ENCODE measurements around the gene AKIRIN2. TPM values are rescaled to one million over a fixed set of nuclear protein-coding genes. Genes with fewer than 3 reads are reported as not detected.

Gene AKIRIN2
- polyA plus RNA-seq, 1 of the 3 experiments (the other 2 are of a cell fraction), result 19.0 TPM

DNA sequence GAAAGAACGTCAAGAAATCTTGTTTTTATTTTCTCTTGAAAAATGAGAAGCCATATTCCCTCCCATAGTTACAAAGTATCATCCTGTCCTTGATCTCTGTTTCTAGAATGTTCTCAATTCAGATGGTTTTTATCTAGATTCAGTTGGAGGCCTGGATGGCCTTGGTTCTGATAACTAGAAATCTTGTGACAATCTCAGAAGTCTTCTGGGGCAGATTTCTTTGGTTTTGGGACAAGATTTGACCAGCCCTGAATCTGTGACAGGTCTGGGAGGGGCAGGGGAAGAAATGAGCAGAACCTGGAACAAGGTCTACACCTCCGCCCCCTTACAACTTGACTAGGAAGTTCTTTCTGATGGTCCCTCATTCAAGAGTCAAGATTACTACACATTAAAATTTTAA is 41.4 kb upstream of the AKIRIN2 start:
- Histone ChIP-seq H3K79me2 (ENCODE audit: insufficient read depth) (no peaks in the 10 kb centered on the region), H3K9me3 (no peaks in the 10 kb centered on the region), H3K27me3 (ENCODE audit: insufficient read depth) (no peaks in the 10 kb centered on the region; the same call in 1 of the 2 replicates), H3K4me2 (no peak overlapping the region), H2AFZ (ENCODE audit: low read depth) (no peak overlapping the region), H3K4me1 (ENCODE audit: control insufficient read depth in 1 of 2, insufficient read depth in 2 of 2, low read depth in 1 of 2, low read length in 1 of 2) (peaks cover 0 to 3% of the 10 kb centered on the region in 2 experiments; a peak in 1 of 4 replicates), H3K27ac (ENCODE audit: low read depth in 2 of 2, low read length in 1 of 2) (no peak overlapping the region), H3K9ac (no peak overlapping the region), H4K20me1 (ENCODE audit: insufficient read depth) (no peaks in the 10 kb centered on the region), H3K9me2 (no peaks in the 10 kb centered on the region), H3K36me3 (replicated peaks in 1 of 2; ENCODE audit: control insufficient read depth in 1 of 2, insufficient read depth in 2 of 2, low read length in 1 of 2) (no peaks in the 10 kb centered on the region), H3K4me3 (ENCODE audit: low read depth in 2 of 2, low read length in 1 of 2) (no peak overlapping the region), H3F3A (replicated peaks; ENCODE audit: insufficient read depth) (no peaks in the 10 kb centered on the region)
- TF ChIP-seq MEF2A (IDR thresholded peaks at IDR 0.05; ENCODE audit: borderline replicate concordance, low read depth) (no peak), GATA2 (CRISPR knock-in tag; IDR thresholded peaks at IDR 0.05) (no peak)
- DNase-seq, result no peak
- 37% methylated on average over 2 of the region's 2 CpGs for WGBS (ENCODE audit: low lambda C conversion rate)
- ChIA-PET CTCF (no interaction called here), POLR2A (no interaction called here)

DNA sequence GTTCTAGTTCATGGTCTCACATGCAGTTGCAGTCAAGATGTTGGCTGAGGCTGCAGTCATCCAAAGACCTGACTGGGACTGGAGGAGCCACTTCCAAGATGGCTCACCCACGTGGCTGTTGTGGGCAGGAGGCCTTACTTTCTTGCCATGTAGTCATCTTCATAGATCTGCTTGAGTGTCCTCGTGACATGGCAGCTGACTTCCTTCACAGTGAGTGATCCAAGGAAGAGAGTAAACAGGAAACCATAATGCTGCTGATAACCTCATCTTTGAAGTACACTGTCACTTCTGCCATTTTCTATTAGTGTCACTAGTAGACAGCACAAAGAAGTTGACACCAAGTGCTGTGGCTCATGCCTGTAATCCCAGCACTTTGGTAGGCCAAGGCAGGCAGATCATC is 40.1 kb upstream of the AKIRIN2 start:
- Histone ChIP-seq H3K79me2 (ENCODE audit: insufficient read depth) (no peaks in the 10 kb centered on the region), H3K27ac (ENCODE audit: low read depth in 2 of 2, low read length in 1 of 2) (no peak overlapping the region), H3K4me3 (ENCODE audit: low read depth in 2 of 2, low read length in 1 of 2) (no peak overlapping the region), H2AFZ (ENCODE audit: low read depth) (no peak overlapping the region), H3K9ac (no peak overlapping the region), H3K4me1 (ENCODE audit: control insufficient read depth in 1 of 2, insufficient read depth in 2 of 2, low read depth in 1 of 2, low read length in 1 of 2) (peaks cover 0 to 3% of the 10 kb centered on the region in 2 experiments; a peak in 1 of 4 replicates), H4K20me1 (ENCODE audit: insufficient read depth) (no peaks in the 10 kb centered on the region), H3K9me2 (no peaks in the 10 kb centered on the region), H3K9me3 (no peaks in the 10 kb centered on the region), H3K36me3 (replicated peaks in 1 of 2; ENCODE audit: control insufficient read depth in 1 of 2, insufficient read depth in 2 of 2, low read length in 1 of 2) (no peaks in the 10 kb centered on the region), H3F3A (replicated peaks; ENCODE audit: insufficient read depth) (no peaks in the 10 kb centered on the region), H3K4me2 (no peak overlapping the region), H3K27me3 (ENCODE audit: insufficient read depth) (no peaks in the 10 kb centered on the region; the same call in 1 of the 2 replicates)
- DNase-seq, result no peak
- ChIA-PET CTCF (no interaction called here), POLR2A (no interaction called here)
- 38% methylated on average over 2 of the region's 2 CpGs for WGBS (ENCODE audit: low lambda C conversion rate)
- TF ChIP-seq NFIC (IDR thresholded peaks at IDR 0.05; ENCODE audit: borderline replicate concordance) (no peak), RXRA (IDR thresholded peaks at IDR 0.05; ENCODE audit: borderline replicate concordance, low read depth) (no peak), NRF1 (IDR thresholded peaks at IDR 0.05; ENCODE audit: low read depth, low read length) (no peak), GATA2 (CRISPR knock-in tag; IDR thresholded peaks at IDR 0.05) (no peak), RCOR1 (IDR thresholded peaks at IDR 0.05; ENCODE audit: low read length) (no peak), TEAD4 (IDR thresholded peaks at IDR 0.05; ENCODE audit: borderline replicate concordance, insufficient read depth) (no peak), EZH2phosphoT487 (IDR thresholded peaks at IDR 0.05; ENCODE audit: borderline replicate concordance, low read depth) (no peak), RFX5 (IDR thresholded peaks at IDR 0.05; ENCODE audit: low read length) (no peak), TCF12 (IDR thresholded peaks at IDR 0.05) (no peak), EP300 (IDR thresholded peaks at IDR 0.05; ENCODE audit: borderline replicate concordance in 1 of 2, low read depth in 1 of 2, low read length in 1 of 2) (no peak), MXI1 (IDR thresholded peaks at IDR 0.05; ENCODE audit: low read depth, low read length) (no peak), FOXM1 (IDR thresholded peaks at IDR 0.05; ENCODE audit: low read depth) (no peak), SMC3 (IDR thresholded peaks at IDR 0.05; ENCODE audit: low read depth, low read length) (no peak)
- TF ChIP-seq, protein P1, sequence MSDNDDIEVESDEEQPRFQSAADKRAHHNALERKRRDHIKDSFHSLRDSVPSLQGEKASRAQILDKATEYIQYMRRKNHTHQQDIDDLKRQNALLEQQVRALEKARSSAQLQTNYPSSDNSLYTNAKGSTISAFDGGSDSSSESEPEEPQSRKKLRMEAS (IDR thresholded peaks at IDR 0.05; ENCODE audit: low read depth), result no peak

All from SK-N-SH (cell line).